CD4-positive, alpha-beta T cell (primary cell): ENCODE results near the gene HSP90B1. TPM values are rescaled to one million over a fixed set of nuclear protein-coding genes. Genes with fewer than 3 reads are reported as not detected.

ENCODE experiments used
- ATAC-seq: fragments of 200-7000 bp; cut with Tn5 transposase; one replicate; pipeline ENCODE4 v1.10.0; 2022; ENCODE audit warnings: mild to moderate bottlenecking; ENCODE audit not compliant: poor library complexity
- CTCF ChIA-PET: fragments of 350-600 bp; sonication (Branson Sonifier 250); formaldehyde crosslinking; loops from one replicate; lab custom pipeline; 2021; ENCODE audit warnings: antibody characterized with exemption, inconsistent platforms; lab: Charles Lee
- POLR2A ChIA-PET: fragments of 350-600 bp; sonication (Branson Sonifier 250); formaldehyde crosslinking; loops from one replicate; lab custom pipeline; 2021; ENCODE audit warnings: antibody characterized with exemption, inconsistent platforms; lab: Charles Lee
- DNase-seq, 14 experiments: peaks; one replicate each; pipeline ENCODE4 v3.0.0-alpha.2; 2013 to 2020; ENCODE audit warnings: mixed read lengths in 2 of 14
- H3K27ac ChIP-seq, 2 donors: one replicate each; pipeline versions ENCODE4 v1.5.1 to v1.7.0; 2013; ENCODE audit warnings: low read length in 2 of 2, low read depth in 1 of 2, mild to moderate bottlenecking in 1 of 2
- H3K27me3 ChIP-seq, 2 experiments: 1 replicate in 1 of 2; 2 replicates in 1 of 2; pipeline versions ENCODE4 v1.6.1 to v1.7.0; 2013; ENCODE audit warnings: low read length in 2 of 2, control low read depth in 1 of 2, mild to moderate bottlenecking in 1 of 2, moderate library complexity in 1 of 2; ENCODE audit not compliant: insufficient read depth in 2 of 2, control insufficient read depth in 1 of 2
- H3K36me3 ChIP-seq: one replicate; pipeline ENCODE4 v1.6.1; 2013; ENCODE audit warnings: low read length, control low read depth; ENCODE audit not compliant: insufficient read depth
- H3K4me1 ChIP-seq: one replicate; pipeline ENCODE4 v1.6.1; 2013; ENCODE audit warnings: low read length, control low read depth; ENCODE audit not compliant: insufficient read depth
- H3K4me3 ChIP-seq: one replicate; pipeline ENCODE4 v1.5.1; 2013; ENCODE audit warnings: mild to moderate bottlenecking, low read length, moderate library complexity
- H3K9me3 ChIP-seq, 2 experiments: 1 replicate in 1 of 2; 2 replicates in 1 of 2; pipeline versions ENCODE4 v1.6.1 to v1.7.0; 2013; ENCODE audit warnings: low read length in 2 of 2, mild to moderate bottlenecking in 2 of 2, control low read depth in 1 of 2, moderate library complexity in 1 of 2; ENCODE audit not compliant: control insufficient read depth in 1 of 2, insufficient read depth in 1 of 2
- H3K27ac Mint-ChIP-seq: one replicate; pipeline ENCODE4 v1.8.0; 2020; ENCODE audit warnings: mixed read lengths
- H3K27me3 Mint-ChIP-seq: one replicate; pipeline ENCODE4 v1.8.0; 2021; ENCODE audit warnings: mixed read lengths
- H3K36me3 Mint-ChIP-seq: one replicate; pipeline ENCODE4 v1.8.0; 2021; ENCODE audit warnings: low read depth, mixed read lengths
- H3K4me1 Mint-ChIP-seq: one replicate; pipeline ENCODE4 v1.8.0; 2021; ENCODE audit warnings: low read depth, mixed read lengths
- H3K4me3 Mint-ChIP-seq: one replicate; pipeline ENCODE4 v1.8.0; 2020; ENCODE audit warnings: mild to moderate bottlenecking, mixed read lengths
- H3K9me3 Mint-ChIP-seq: one replicate; pipeline ENCODE4 v1.8.0; 2020; ENCODE audit warnings: mixed read lengths
- CTCF ChIP-seq: fragments of 200-600 bp; IDR thresholded peaks from one replicate; pipeline ENCODE4 v1.8.0; 2022; ENCODE audit warnings: antibody characterized with exemption, mild to moderate bottlenecking
- intact Hi-C, 2 experiments: fragments of 100-400 bp; cut with DNase I in 1 of 2; cut with micrococcal nuclease in 1 of 2; formaldehyde crosslinking; loops; one replicate each; pipeline versions ENCODE4 v1.15.1 to v1.9.0; 2023 to 2025; cut with DNase I, micrococcal nuclease
- total RNA-seq, 174 experiments: library from RNA in 2 of 174; stranded (reverse) in 2 of 174; gene quantifications; one replicate each; pipeline ENCODE4 v1.2.3 and lab custom pipeline; 2021 to 2026

HSP90B1 gene
- total RNA-seq, 2 experiments from 2014 or later, result 201 to 212 TPM

DNA sequence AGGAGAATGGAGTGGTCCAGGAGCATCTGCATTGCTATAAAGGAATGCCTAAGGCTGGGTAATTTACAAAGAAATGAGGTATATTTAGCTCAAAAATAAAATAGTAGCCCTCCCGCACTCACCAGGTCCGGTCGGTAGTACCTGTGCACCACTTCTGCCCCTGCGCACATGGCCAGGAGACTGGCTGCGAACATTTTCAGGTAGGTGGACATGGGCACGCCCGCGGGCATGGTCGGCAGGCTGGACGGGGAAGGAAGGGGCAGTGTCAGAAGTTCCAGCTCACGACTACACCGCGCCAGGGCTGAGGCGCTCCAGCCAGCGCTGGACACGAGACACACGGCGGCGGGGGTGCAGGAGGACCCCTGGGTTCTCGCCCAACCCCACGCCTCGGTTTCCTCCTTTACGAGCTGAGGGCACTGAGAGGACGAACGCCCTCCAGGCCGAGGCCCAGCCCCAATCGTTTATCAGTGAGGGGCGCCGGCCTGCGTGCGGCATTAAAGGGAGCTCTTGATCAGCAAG, 26.4 kb downstream of the HSP90B1 start:
- H3K4me1 Mint-ChIP-seq, result peaks cover 42% of the 10 kb centered on the region
- CTCF ChIA-PET, result interaction anchor here (4.5 kb wide), 1 partner anchor 9 kb away, joined by 20 read pairs; the partner anchor contains the start of gene TDG
- peak in 2 of 14 experiments; percentile 10 to 34 for DNase-seq

GRCh38 chr12:103957865-103958388, 27.7 kb downstream of the HSP90B1 start:
- CTCF ChIA-PET, result no interaction called here
- Mint-ChIP-seq H3K4me1 (peaks cover 36% of the 10 kb centered on the region), H3K27ac (peak overlapping the region; percentile 97), H3K27me3 (no peaks in the 10 kb centered on the region), H3K4me3 (peak overlapping the region; percentile 99), H3K9me3 (no peaks in the 10 kb centered on the region), H3K36me3 (peaks cover 33% of the 10 kb centered on the region)
- POLR2A ChIA-PET, result interaction anchor here (2.4 to 5.3 kb wide), 3 partner anchors 8 to 180 kb away, joined by 7 to 144 read pairs (median 75); partner anchors contain the start of genes HSP90B1, NFYB and TDG
- intact Hi-C loops, result loop anchor here (1.0 to 5.0 kb wide), 6 partner anchors 7 to 1149 kb away; partner anchors contain the start of genes HSP90B1 (in 1 of the 2), NT5DC3 (in 1 of the 2), TDG (in 1 of the 2) and WASHC4 (in 1 of the 2)
- Histone ChIP-seq H3K36me3 (peaks cover 17% of the 10 kb centered on the region), H3K27ac (peak overlapping the region; percentile 64 to 74), H3K27me3 (no peaks in the 10 kb centered on the region), H3K9me3 (no peaks in the 10 kb centered on the region), H3K4me1 (peaks cover 25% of the 10 kb centered on the region), H3K4me3 (peak overlapping the region; percentile 95)
- DNase-seq (no peak), ATAC-seq (no peak)
- no peak for TF ChIP-seq CTCF

More for the DNA sequence above, 26.4 kb downstream of the HSP90B1 start:
- Mint-ChIP-seq H3K36me3 (peaks cover 45% of the 10 kb centered on the region), H3K27ac (peak overlapping the region; percentile 97), H3K4me3 (peak overlapping the region; percentile 99), H3K9me3 (no peaks in the 10 kb centered on the region), H3K27me3 (no peaks in the 10 kb centered on the region)
- Histone ChIP-seq H3K27me3 (no peaks in the 10 kb centered on the region), H3K36me3 (peaks cover 27% of the 10 kb centered on the region), H3K27ac (peak overlapping the region; percentile 64 to 74), H3K9me3 (no peaks in the 10 kb centered on the region), H3K4me3 (peak overlapping the region; percentile 95), H3K4me1 (peaks cover 25% of the 10 kb centered on the region)
- intact Hi-C loops, result loop anchor here (1.0 to 5.0 kb wide), 6 partner anchors 9 to 1151 kb away; partner anchors contain the start of genes TDG (in 2 of the 2), HSP90B1 (in 1 of the 2), NT5DC3 (in 1 of the 2) and WASHC4 (in 1 of the 2)
- POLR2A ChIA-PET, result interaction anchor here (0.7 to 5.3 kb wide), 10 partner anchors 10 to 182 kb away, joined by 3 to 144 read pairs (median 6); partner anchors contain the start of genes HSP90B1, NFYB, NT5DC3 and TDG
- no peak for TF ChIP-seq CTCF
- ATAC-seq, result no peak

DNA sequence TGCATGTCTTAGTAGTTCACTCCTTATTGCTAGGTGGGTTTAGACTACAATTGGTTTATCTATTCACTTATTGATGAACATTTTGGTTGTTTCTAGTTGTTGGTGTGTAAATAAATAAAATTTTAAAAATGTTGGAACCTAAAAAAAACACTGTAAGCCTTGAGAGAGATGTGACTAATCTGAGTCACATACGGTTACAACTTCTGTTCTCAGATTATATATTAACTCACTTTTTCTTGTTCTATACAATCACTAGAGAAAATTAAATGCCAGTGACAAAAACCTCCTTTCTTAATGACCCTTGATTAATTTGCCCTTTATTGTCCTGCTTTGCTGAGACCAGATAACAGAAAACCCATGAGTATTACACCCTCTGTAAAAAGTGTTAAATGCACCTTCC, 28.4 kb downstream of the HSP90B1 start:
- ATAC-seq (no peak), DNase-seq (no peak)
- Mint-ChIP-seq H3K27ac (peak overlapping the region; percentile 55), H3K27me3 (no peaks in the 10 kb centered on the region), H3K36me3 (peaks cover 26% of the 10 kb centered on the region), H3K4me1 (peaks cover 33% of the 10 kb centered on the region), H3K4me3 (peak overlapping the region; percentile 30), H3K9me3 (no peaks in the 10 kb centered on the region)
- H3K36me3 ChIP-seq, result peaks cover 10% of the 10 kb centered on the region
- ChIA-PET CTCF (no interaction called here), POLR2A (interaction anchor here (2.0 to 5.3 kb wide), 3 partner anchors 7 to 29 kb away, joined by 13 to 144 read pairs (median 75); partner anchors contain the start of genes HSP90B1 and TDG)
- intact Hi-C loops, result loop anchor here in 1 of 2 experiments (5.0 kb wide), 1 partner anchor 1149 kb away; the partner anchor contains the start of gene WASHC4
- H3K9me3 ChIP-seq, result no peaks in the 10 kb centered on the region
- TF ChIP-seq CTCF, result no peak
- no peaks in the 10 kb centered on the region for H3K27me3 ChIP-seq
- no peak overlapping the region for H3K27ac ChIP-seq
- no peak overlapping the region for H3K4me3 ChIP-seq
- peaks cover 25% of the 10 kb centered on the region for H3K4me1 ChIP-seq
